ENCODE results near the gene C4orf50.

C4orf50 gene

DNA sequence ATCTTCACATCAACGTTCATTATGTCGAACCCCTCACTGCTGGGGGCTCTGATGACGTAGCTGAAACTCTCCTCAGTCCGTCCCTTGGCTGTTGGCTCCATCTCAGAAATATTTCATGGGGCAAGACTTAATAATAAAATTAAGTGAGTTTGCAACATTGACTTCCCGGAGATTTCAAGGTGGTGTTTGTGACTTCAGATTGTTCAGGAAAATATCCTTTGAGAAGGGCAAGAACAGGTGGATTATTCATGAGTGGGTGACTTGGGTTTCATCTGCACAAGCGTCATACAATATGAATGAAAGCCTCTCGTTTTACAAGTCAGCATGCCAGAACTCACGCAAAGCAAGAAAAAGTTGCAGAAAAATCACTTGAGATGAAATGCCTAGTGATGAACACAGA is at the start of gene C4orf50:
Gene C4orf50 (minus strand): TSS at position 101 of the 400 bp plus-strand sequence.
- no peak for DNase-seq

DNA sequence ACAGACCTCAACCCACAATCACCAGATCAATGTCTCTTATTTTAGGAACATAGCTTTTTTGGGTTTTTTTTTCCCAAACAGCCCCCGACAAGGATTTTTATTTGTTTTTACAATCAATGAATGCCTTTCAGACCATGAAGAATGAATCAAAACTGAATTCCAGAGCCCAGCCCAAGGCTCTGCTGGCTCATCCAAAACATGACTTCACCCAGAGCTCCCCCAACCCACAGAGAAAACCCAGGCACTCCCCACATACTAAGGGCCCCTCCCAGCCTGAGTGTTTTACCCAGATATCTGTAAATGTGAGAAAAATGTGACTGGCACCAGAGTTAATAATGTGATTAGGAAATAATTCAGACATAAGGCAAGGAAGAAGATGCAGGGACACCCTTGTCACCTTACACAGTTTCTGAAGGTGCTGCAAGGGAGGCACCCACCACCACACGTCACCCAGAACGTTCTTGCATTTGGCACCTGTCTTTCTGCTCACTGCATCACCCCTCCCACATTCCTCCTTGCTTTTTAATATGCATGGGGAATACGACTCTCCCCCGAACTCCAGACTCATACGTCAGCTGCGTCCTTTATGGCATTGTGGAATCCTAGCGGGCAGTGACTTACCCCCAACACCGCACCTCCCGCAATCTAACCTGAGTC is 47.8 kb upstream of the C4orf50 start:
- peak in 2 of 56 donors; percentile 29 to 37 for DNase-seq

GRCh38 chr4:6065166-6065565 is 46.9 kb upstream of the C4orf50 start:
- no peak for DNase-seq

DNA sequence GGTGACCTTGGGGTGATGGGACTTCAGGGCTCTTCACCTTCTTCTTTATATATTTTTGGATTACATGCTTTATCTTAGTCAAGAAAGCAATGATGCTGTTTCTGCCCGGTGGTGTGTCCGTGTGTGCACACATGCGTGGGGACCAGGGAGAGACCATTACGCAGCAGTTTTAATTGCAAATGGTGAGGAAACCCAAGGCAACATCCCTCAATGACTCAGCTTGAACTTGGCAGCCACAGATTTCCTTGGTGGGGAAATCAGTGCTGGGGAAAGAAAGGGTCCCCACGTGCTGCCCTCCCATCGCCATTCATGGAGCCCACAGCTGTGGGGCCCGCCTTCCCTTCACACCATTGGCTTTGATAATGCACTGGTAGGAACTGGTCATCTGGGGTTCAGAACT is 46.2 kb upstream of the C4orf50 start:
- no peak for DNase-seq

GRCh38 chr4:6063684-6064083 is 45.5 kb upstream of the C4orf50 start:
- no peak for DNase-seq

GRCh38 chr4:6062133-6062532 is 43.9 kb upstream of the C4orf50 start:
- DNase-seq = no peak

GRCh38 chr4:6059375-6059805 is 41.2 kb upstream of the C4orf50 start:
- no peak for DNase-seq

GRCh38 chr4:6058531-6059374 is 40.5 kb upstream of the C4orf50 start:
- no peak for DNase-seq

GRCh38 chr4:6056976-6057766 is 38.9 kb upstream of the C4orf50 start:
- DNase-seq = peak in 15 of 56 donors; percentile 13 to 63 (median 35)

GRCh38 chr4:6055436-6055835 is 37.2 kb upstream of the C4orf50 start:
- no peak for DNase-seq

DNA sequence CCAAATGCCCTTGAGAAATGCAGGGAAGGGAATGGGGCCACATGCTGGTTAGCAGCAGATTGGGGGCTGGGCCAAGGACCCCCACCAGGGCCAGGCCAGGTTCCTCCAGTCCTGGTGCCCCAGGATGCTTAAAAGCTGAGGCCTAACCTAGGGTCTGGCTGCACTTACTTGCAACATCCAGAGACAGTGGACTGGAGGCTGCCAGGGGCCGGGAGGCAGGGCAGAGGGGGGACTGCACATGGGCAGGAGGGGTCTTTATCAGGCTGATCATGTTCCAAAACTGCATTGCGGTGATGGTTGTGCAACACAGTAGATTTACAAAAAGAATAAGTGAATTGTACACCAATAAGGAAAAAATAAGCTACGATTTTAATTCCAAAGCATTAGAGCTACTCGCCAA is 36.8 kb upstream of the C4orf50 start:
- no peak for DNase-seq

GRCh38 chr4:6054162-6054922 is 36.1 kb upstream of the C4orf50 start:
- DNase-seq = no peak

DNA sequence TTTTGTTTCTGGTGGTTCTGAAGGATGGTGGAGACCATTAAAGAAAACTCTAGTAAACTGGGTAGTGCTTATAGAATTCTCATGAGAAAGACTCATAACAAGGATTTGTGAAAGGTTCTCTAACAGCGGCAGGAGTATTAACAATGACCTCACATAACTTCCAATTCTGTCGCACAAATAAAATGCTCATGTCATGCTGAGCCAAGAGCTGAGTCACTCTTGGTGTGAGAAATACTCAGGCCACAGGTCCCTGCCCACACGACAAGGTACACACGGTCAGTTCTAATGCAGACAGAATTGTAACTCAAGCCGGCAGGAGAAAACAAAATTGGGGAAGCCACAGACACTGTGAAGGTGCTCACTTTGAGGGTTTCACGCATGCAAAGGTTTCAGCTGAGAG is 34.4 kb upstream of the C4orf50 start:
- no peak for DNase-seq

DNA sequence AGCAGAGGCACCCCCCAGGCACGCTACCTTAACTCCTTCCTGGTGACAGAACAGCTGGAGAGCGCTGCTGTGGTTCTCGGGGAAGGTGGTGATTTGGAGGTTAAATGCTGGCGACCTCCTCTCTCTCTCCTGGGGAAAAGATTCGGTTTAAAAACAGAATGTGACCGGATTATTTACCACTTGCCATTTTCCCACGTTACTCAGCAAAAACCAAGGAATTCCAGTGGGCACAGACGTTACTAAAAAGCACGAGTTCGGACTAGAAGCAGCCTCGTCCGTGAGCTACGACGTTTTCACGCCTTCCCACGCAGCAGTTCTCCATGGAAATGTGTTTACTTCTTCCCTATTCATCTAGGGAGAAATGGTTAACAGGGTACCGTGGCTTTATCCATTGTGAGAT is 32.3 kb upstream of the C4orf50 start:
- no peak for DNase-seq

GRCh38 chr4:6049985-6050384 is 31.8 kb upstream of the C4orf50 start:
- peak in 1 of 56 donors; percentile 51 for DNase-seq

DNA sequence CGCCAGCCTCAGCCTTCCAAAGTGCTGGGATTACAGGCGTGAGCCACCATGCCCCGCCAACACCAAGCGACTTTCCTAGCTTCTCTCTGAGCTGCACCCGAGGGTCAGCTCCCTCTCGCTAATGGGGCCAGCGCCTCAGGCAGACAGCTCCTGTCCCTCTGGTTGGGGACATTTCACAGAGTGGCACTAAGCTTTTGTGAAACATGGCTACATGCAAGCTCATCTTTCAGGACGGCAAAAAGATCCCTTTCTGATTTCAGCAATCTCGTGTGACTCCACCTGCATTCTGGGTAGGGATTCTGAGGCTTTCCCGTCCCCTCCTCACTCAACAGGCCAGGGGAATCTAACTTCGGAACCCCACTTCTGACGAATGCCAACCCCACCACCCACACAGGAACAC is 31.0 kb upstream of the C4orf50 start:
- DNase-seq = no peak

- no peak for DNase-seq
Observed at GRCh38 chr4:6048537-6048936, 30.3 kb upstream of the C4orf50 start.

- DNase-seq = no peak
Observed at GRCh38 chr4:6047130-6047673, 29.0 kb upstream of the C4orf50 start.

DNA sequence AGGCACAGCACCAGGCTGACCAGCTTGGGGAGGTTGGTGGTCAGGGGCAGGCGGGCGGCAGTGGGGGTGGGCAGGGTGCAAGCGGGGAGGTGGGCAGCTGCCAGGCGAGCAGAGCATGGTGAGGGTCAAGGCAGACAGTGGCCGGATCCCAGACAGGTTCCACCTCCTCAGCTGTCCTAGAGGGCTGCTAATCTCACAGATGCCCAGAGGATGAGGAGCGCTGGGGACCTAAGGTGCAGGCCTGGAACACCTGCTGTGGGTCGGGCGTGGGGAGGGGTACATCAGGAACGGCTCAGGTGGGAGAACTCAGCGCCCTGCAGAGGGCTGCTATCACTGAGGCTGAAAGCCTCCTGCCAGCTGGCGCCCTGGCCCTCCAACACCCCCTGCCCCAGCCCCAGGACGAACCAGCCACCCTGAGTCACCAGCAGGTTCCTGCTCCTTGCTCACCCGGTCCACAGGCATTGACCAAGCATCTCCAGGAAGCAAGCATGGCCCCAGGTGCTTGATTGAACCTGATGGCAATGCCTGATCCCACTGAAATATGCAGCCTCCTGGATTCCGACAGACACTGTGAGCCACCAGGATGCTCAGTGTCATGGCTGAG is 28.4 kb upstream of the C4orf50 start:
- DNase-seq = no peak

DNA sequence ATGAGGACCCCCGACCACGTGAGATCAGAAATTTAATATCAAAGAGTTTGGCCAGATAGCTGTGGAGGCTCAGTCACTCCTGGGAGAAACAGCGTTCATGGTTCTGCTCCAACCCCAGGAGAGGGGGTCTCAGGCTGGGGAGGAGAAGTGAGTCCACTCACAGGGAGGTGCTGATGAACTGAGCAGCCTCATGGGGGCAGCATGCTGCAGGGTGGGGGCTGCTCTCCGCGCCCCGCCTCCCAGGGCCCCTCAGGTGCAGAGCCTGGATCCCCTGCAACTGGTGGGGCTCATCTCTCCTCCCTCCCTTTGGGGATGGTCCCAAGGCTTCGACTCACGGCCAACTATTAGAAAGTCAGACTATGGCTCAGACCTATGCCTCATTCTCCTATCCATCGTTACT is 26.6 kb upstream of the C4orf50 start:
- no peak for DNase-seq

GRCh38 chr4:6044276-6044675 is 26.0 kb upstream of the C4orf50 start:
- DNase-seq = no peak
